Measurements from ENCODE around the gene LIX1L. TPM values are rescaled to one million over a fixed set of nuclear protein-coding genes. Genes with fewer than 3 reads are reported as not detected.

Gene LIX1L
- total and polyA plus RNA-seq, 7 donors = 1.4 to 42.5 (median 26.9) TPM

DNA sequence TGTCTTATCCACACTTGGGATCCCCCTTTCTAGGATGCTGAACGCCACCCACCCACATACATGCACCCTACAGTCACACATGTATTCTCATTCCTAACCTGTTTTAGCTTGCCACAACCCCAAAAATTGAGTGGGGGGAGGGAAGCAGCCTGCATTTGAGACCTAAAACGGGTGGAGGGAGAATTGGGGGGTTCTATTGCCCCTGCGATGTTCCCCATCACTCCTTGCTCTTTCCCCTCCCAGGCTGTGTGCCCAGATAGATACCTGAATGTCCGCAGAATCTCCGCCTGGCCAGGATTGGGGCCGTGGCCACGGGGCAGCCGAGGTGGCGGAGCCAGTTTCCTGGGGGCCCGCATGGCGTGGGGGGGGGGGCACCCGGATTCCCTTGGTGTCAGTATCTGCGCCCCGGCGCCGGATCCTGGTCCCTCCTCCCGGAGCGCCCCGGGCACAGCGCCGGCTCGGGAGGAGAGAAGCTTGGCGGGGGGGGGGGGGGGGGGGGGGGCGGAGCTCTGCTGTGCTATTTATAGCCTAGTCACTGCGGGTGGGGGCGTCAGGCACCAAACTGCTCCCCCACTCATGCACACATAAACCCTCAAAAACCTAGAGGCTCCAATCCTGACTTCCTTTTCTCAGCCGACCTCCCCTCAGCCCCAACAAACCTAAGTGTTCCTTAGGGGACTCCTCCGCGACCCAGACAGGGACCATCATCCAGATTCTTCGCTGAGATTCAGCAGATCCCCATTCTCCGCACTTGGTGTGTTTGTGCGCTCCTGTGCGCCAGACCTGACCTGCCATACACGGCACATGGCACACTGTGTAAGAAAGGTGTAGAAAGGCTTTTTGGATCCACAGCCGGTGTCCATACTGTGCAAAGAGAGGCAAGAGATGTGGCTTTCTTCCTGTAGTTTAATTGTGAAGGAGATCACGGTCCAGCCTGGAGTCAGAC lies 4.6 kb upstream of the LIX1L start:
- intact Hi-C loops (cut with DNase I) = loop anchor here (5.0 kb wide), 1 partner anchor 35 kb away; the partner anchor contains the start of gene TXNIP
- peak overlapping the region; percentile 43 to 63 (median 60) for H3K4me3 ChIP-seq
- peak overlapping the region; percentile 95 to 100 (median 96) for H3K27ac ChIP-seq
- H3K36me3 ChIP-seq = no peaks in the 10 kb centered on the region
- no peaks in the 10 kb centered on the region for H3K27me3 ChIP-seq
- no peaks in the 10 kb centered on the region for H3K9me3 ChIP-seq
- TF ChIP-seq, protein P1, sequence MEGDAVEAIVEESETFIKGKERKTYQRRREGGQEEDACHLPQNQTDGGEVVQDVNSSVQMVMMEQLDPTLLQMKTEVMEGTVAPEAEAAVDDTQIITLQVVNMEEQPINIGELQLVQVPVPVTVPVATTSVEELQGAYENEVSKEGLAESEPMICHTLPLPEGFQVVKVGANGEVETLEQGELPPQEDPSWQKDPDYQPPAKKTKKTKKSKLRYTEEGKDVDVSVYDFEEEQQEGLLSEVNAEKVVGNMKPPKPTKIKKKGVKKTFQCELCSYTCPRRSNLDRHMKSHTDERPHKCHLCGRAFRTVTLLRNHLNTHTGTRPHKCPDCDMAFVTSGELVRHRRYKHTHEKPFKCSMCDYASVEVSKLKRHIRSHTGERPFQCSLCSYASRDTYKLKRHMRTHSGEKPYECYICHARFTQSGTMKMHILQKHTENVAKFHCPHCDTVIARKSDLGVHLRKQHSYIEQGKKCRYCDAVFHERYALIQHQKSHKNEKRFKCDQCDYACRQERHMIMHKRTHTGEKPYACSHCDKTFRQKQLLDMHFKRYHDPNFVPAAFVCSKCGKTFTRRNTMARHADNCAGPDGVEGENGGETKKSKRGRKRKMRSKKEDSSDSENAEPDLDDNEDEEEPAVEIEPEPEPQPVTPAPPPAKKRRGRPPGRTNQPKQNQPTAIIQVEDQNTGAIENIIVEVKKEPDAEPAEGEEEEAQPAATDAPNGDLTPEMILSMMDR (IDR thresholded peaks at IDR 0.05) = no peak
- peak in 3 of 4 donors; percentile 24 to 53 (median 40) for TF ChIP-seq POLR2AphosphoS5 (IDR thresholded peaks at IDR 0.05)
- H3K4me1 ChIP-seq = peaks cover 0 to 67% (median 54%) of the 10 kb centered on the region in 4 donors
- 2 to 5% methylated on average over 29 to 33 of the region's 36 CpGs for WGBS, 2 donors
- peak; percentile 85 for DNase-seq

DNA sequence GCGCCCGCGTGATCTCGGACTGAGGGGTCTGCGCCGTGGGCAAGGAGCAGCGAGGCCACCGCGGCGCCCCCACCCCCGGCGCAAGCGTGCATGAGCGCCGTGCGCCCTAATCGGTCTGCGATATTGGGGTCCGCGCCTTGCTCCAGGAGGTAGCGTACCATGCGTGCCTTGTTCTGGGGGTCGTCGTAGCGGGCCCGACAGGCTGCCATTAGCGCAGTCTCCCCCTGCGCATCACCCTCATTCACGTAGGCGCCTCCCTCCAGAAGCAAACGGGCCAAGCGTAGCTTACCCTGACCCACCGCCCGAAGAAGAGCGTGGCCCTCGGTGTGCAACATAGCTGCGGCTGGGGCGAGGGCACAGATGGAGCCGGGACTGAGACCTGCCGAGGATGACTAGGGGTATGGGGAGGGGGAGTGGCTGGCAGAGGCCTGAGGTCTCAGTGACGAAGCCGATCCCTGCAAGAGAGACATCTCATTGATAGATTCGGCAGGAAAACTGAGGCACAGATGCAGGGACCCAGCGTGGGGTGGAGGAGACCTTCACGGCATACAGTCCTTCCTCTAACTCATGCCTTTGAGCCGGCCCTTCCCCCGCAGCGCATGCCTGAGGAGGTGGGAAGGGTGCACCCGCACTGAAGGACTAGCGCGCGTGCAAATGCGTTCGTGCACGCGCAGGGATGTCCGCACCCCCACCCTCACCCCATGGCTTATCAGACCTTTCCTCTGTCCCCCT lies 3.8 kb upstream of the LIX1L start:
- H3K27ac ChIP-seq = peak overlapping the region; percentile 95 to 100 (median 96)
- peak; percentile 86 for DNase-seq
- H3K4me1 ChIP-seq = peaks cover 0 to 71% (median 56%) of the 10 kb centered on the region in 4 donors
- WGBS, 2 donors = 1 to 2% methylated on average over 57 of the region's 57 CpGs
- intact Hi-C loops (cut with DNase I) = loop anchor here (2.0 to 5.0 kb wide), 2 partner anchors 35 to 36 kb away; partner anchors contain the start of genes RBM8A and TXNIP
- no peaks in the 10 kb centered on the region for H3K9me3 ChIP-seq
- TF ChIP-seq POLR2AphosphoS5 (IDR thresholded peaks at IDR 0.05) = peak in 3 of 4 donors; percentile 24 to 68 (median 27)
- TF ChIP-seq, protein P1 (IDR thresholded peaks at IDR 0.05) = no peak
- no peak for TF ChIP-seq POLR2A (IDR thresholded peaks at IDR 0.05)
- no peak for TF ChIP-seq EP300 (IDR thresholded peaks at IDR 0.05)
- peak overlapping the region; percentile 43 to 63 (median 60) for H3K4me3 ChIP-seq
- no peaks in the 10 kb centered on the region for H3K36me3 ChIP-seq
- H3K27me3 ChIP-seq = no peaks in the 10 kb centered on the region

DNA sequence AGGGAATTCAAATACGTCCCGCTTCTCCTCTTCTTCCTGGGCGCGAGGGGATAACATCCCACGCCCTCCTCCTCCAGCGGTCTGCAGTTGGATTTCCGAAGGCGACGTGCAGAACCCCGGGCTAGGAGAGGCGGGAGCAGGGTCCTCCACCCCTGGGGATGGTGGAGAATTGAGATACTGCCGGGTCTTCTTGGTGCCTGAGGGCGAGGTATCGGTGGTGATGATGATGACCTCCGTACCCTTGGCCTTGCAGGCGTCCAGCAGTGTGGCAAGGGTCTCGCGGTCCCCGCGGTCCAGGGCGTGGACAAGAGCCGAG lies 3.2 kb upstream of the LIX1L start:
- DNase-seq = no peak
- H3K9me3 ChIP-seq = no peaks in the 10 kb centered on the region
- H3K36me3 ChIP-seq = no peaks in the 10 kb centered on the region
- peak overlapping the region; percentile 95 to 100 (median 96) for H3K27ac ChIP-seq
- 1% methylated on average over 21 to 22 of the region's 22 CpGs for whole genome bisulfite sequencing, 2 donors
- TF ChIP-seq EP300 (IDR thresholded peaks at IDR 0.05) (no peak), POLR2AphosphoS5 (IDR thresholded peaks at IDR 0.05) (no peak), POLR2A (IDR thresholded peaks at IDR 0.05) (no peak)
- TF ChIP-seq, protein P1 (IDR thresholded peaks at IDR 0.05) = no peak
- intact Hi-C loops (cut with DNase I) = loop anchor here (2.0 to 5.0 kb wide), 2 partner anchors 34 to 36 kb away; partner anchors contain the start of genes RBM8A and TXNIP
- H3K4me1 ChIP-seq = peaks cover 0 to 77% (median 60%) of the 10 kb centered on the region in 4 donors
- peak overlapping the region; percentile 43 to 63 (median 60) for H3K4me3 ChIP-seq
- no peaks in the 10 kb centered on the region for H3K27me3 ChIP-seq

DNA sequence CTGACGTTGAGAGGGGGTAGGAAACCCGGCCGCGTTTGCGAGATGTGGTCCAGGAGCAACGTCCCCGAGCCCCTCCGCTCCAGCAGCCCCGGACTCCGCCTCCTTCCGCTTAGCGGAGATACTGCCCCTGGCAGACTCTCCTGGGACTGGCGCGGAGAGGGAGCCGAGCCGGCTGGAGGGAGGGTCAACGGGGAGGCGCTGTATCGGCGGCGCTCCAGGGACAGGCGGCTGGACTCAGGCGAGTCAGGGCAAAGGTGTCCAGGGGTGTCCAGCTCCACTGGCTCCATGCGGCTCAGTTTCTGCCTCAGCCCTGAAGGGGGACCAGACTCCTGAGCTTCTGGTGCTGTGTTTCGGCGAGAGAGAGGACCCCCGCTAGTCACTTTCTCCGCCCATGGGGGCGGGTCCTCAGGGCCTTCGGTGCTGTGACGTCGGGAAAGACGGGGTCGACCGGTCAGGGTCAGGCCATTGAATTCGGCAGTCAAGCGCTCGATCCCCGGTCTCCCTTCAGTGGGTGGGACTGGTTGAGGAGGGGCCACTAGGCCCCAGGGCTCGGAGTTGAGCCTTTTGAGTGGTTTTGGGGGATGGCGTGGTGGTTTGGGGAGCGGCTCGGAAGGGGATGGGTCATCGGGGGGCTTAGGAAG lies 2.8 kb upstream of the LIX1L start:
- TF ChIP-seq, protein P1 (IDR thresholded peaks at IDR 0.05) = no peak
- peak; percentile 56 to 82 for TF ChIP-seq POLR2A (IDR thresholded peaks at IDR 0.05)
- TF ChIP-seq EP300 (IDR thresholded peaks at IDR 0.05) = no peak
- peak; percentile 80 to 91 (median 84) for TF ChIP-seq POLR2AphosphoS5 (IDR thresholded peaks at IDR 0.05)
- H3K4me1 ChIP-seq = peaks cover 0 to 79% (median 63%) of the 10 kb centered on the region in 4 donors
- peak; percentile 93 for DNase-seq
- H3K36me3 ChIP-seq = no peaks in the 10 kb centered on the region
- H3K27ac ChIP-seq = peak overlapping the region; percentile 95 to 100 (median 96)
- H3K9me3 ChIP-seq = no peaks in the 10 kb centered on the region
- intact Hi-C loops (cut with DNase I) = loop anchor here (2.0 to 5.0 kb wide), 2 partner anchors 34 to 37 kb away; partner anchors contain the start of genes RBM8A and TXNIP
- 0 to 1% methylated on average over 44 of the region's 44 CpGs for WGBS, 2 donors
- peak overlapping the region; percentile 43 to 63 (median 60) for H3K4me3 ChIP-seq
- H3K27me3 ChIP-seq = no peaks in the 10 kb centered on the region
